Measurements from ENCODE around the gene TPK1.
"Not testable (repeated sequence)": the region's sequence is repeated elsewhere in the genome, so short reads cannot be mapped to it uniquely, and the experiment has no call there.

Gene TPK1

DNA sequence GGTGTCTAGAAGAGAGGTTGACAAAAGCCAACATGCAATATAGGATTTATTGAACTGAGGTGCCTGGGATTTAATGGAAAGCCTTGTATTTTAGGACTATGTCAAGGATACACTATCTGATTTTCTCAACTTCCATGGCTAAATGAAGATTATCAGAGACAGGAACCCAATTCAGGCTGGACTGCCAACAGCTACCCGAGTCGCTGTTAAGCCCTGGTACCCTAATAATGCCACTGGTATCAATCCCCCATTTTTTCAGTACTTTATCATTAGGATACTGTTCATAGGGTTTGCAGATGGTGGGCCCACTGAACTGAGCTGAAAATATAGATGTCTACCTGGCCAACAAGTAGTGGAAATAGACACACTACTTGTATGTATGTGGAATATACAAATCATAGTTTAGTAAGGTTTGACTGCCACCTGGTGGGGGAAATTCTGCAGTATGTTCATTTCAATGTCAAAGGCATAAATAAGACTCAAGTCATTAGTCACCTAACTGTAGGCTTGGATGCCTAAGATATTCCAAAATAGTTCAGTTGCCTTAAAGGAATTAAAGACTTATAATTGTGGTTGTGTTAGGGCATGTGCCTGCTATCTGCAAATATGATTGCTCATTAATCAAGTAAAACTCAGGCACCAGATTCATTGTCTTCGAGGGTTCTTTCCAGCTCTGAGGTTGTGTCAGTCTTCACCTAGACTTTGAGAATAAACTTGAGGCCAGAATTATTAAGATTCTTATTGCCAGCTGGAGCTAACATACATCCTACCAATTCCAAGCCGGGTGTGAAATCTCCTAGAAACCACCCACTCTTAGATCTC is 398.3 kb downstream of the TPK1 start:
- no peak for DNase-seq (ENCODE audit: low spot score)
- no peaks in the 10 kb centered on the region for H3K27me3 ChIP-seq (ENCODE audit: insufficient read depth, poor library complexity, severe bottlenecking)
- no peaks in the 10 kb centered on the region for H3K4me1 ChIP-seq (ENCODE audit: insufficient read depth, poor library complexity, severe bottlenecking)
- no peaks in the 10 kb centered on the region for H3K36me3 ChIP-seq (ENCODE audit: low read depth)
- no peak overlapping the region for H3K4me3 ChIP-seq (ENCODE audit: severe bottlenecking)
- no peak overlapping the region for H3K27ac ChIP-seq (ENCODE audit: poor library complexity, severe bottlenecking)
- TF ChIP-seq, protein P1, sequence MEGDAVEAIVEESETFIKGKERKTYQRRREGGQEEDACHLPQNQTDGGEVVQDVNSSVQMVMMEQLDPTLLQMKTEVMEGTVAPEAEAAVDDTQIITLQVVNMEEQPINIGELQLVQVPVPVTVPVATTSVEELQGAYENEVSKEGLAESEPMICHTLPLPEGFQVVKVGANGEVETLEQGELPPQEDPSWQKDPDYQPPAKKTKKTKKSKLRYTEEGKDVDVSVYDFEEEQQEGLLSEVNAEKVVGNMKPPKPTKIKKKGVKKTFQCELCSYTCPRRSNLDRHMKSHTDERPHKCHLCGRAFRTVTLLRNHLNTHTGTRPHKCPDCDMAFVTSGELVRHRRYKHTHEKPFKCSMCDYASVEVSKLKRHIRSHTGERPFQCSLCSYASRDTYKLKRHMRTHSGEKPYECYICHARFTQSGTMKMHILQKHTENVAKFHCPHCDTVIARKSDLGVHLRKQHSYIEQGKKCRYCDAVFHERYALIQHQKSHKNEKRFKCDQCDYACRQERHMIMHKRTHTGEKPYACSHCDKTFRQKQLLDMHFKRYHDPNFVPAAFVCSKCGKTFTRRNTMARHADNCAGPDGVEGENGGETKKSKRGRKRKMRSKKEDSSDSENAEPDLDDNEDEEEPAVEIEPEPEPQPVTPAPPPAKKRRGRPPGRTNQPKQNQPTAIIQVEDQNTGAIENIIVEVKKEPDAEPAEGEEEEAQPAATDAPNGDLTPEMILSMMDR (IDR thresholded peaks at IDR 0.05; ENCODE audit: poor library complexity, severe bottlenecking), result peak; percentile 76
- ATAC-seq (ENCODE audit: low read depth), result peak; percentile 89
- H3K9me3 ChIP-seq (ENCODE audit: severe bottlenecking), result no peaks in the 10 kb centered on the region

DNA sequence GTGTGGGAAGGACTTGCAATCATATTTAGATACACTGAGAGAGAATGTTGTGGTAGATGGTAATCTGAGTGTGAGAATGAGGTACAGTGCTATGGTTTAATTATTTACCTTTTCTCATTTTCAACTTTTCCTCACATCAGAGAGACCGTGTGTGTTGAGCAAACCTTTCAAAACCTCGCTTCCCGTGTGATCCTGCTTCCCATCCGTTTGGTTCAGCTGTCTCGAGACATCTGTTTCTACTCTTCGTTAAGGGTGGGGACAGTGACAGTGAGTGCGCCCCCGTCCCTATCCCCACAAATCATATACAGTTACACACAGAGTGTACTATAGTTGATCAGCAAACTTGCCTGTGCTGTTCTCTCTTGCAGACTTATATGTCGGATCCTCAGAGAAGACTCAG is 399.4 kb downstream of the TPK1 start:
- DNase-seq (ENCODE audit: low spot score) (no peak), ATAC-seq (ENCODE audit: low read depth) (no peak)
- H3K4me1 ChIP-seq (ENCODE audit: insufficient read depth, poor library complexity, severe bottlenecking), result no peaks in the 10 kb centered on the region
- no peak overlapping the region for H3K4me3 ChIP-seq (ENCODE audit: severe bottlenecking)
- no peaks in the 10 kb centered on the region for H3K27me3 ChIP-seq (ENCODE audit: insufficient read depth, poor library complexity, severe bottlenecking)
- TF ChIP-seq, protein P1 (IDR thresholded peaks at IDR 0.05; ENCODE audit: poor library complexity, severe bottlenecking), result no peak
- H3K36me3 ChIP-seq (ENCODE audit: low read depth), result no peaks in the 10 kb centered on the region
- H3K9me3 ChIP-seq (ENCODE audit: severe bottlenecking), result no peaks in the 10 kb centered on the region
- H3K27ac ChIP-seq (ENCODE audit: poor library complexity, severe bottlenecking), result no peak overlapping the region

DNA sequence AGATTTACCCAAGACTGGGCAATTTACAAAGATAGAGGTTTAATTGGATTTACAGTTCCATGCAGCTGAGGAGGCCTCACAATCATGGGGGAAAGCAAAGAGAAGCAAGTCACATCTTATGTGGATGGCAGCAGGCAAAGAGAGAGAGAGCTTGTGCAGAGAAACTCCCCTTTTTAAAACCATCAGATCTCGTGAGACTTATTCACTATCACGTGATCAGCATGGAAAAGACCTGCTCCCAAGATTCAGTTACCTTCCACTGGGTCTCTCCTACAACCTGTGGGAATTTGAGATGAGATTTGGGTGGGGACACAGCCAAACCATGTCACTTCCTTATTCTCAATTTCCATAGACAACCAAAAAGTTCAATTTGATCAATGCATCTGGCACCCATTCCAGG is 407.4 kb downstream of the TPK1 start:
- H3K4me1 ChIP-seq (ENCODE audit: insufficient read depth, poor library complexity, severe bottlenecking), result no peaks in the 10 kb centered on the region
- TF ChIP-seq, protein P1 (IDR thresholded peaks at IDR 0.05; ENCODE audit: poor library complexity, severe bottlenecking), result no peak
- no peak for DNase-seq (ENCODE audit: low spot score)
- no peaks in the 10 kb centered on the region for H3K27me3 ChIP-seq (ENCODE audit: insufficient read depth, poor library complexity, severe bottlenecking)
- H3K9me3 ChIP-seq (ENCODE audit: severe bottlenecking), result peaks cover 6% of the 10 kb centered on the region
- no peak overlapping the region for H3K4me3 ChIP-seq (ENCODE audit: severe bottlenecking)
- no peak for ATAC-seq (ENCODE audit: low read depth)
- H3K27ac ChIP-seq (ENCODE audit: poor library complexity, severe bottlenecking), result no peak overlapping the region
- H3K36me3 ChIP-seq (ENCODE audit: low read depth), result no peaks in the 10 kb centered on the region

DNA sequence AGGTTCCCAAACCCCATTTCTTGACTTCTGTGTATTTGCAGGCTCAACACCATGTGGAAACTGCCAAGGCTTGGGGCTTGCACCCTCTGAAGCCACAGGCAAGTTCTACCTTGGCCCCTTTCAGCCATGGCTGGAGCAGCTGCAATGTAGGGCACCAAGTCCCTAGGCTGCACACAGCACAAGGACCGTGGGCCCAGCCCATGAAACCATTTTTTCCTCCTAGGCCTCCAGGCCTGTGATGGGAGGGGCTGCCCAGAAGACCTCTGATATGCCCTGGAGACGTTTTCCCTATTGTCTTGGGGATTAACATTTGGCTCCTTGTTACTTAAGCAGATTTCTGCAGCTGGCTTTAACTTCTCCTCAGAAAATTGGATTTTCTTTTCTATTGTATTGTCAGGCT is 408.3 kb downstream of the TPK1 start:
- not testable (repeated sequence) for H3K27me3 ChIP-seq (ENCODE audit: insufficient read depth, poor library complexity, severe bottlenecking); H3K4me1 ChIP-seq (ENCODE audit: insufficient read depth, poor library complexity, severe bottlenecking); H3K4me3 ChIP-seq (ENCODE audit: severe bottlenecking); DNase-seq (ENCODE audit: low spot score); ATAC-seq (ENCODE audit: low read depth); H3K27ac ChIP-seq (ENCODE audit: poor library complexity, severe bottlenecking); H3K9me3 ChIP-seq (ENCODE audit: severe bottlenecking); H3K36me3 ChIP-seq (ENCODE audit: low read depth)

DNA sequence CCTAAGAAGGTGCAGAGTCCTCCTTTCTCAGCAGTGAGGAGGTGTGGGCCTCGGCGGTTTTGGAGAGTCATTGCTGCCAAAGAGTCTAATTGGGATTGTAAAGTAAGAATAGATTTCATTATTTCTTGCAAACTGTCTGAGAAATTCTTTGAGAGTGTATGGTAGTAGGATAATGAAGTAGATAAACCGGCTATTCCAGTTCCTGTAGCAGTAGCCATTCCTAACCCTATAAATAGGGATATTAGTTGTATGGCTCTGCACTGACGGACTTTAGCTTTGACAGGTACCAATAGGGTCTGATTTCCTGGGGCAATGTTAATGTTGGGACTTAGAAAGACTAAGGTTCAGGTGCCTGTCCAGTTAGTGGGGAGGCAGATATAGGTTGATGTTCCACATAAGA is 416.9 kb downstream of the TPK1 start:
- DNase-seq (ENCODE audit: low spot score); H3K36me3 ChIP-seq (ENCODE audit: low read depth); H3K4me3 ChIP-seq (ENCODE audit: severe bottlenecking); H3K27me3 ChIP-seq (ENCODE audit: insufficient read depth, poor library complexity, severe bottlenecking); ATAC-seq (ENCODE audit: low read depth); H3K9me3 ChIP-seq (ENCODE audit: severe bottlenecking); H3K27ac ChIP-seq (ENCODE audit: poor library complexity, severe bottlenecking): not testable (repeated sequence)
- peaks cover 18% of the 10 kb centered on the region for H3K4me1 ChIP-seq (ENCODE audit: insufficient read depth, poor library complexity, severe bottlenecking)

DNA sequence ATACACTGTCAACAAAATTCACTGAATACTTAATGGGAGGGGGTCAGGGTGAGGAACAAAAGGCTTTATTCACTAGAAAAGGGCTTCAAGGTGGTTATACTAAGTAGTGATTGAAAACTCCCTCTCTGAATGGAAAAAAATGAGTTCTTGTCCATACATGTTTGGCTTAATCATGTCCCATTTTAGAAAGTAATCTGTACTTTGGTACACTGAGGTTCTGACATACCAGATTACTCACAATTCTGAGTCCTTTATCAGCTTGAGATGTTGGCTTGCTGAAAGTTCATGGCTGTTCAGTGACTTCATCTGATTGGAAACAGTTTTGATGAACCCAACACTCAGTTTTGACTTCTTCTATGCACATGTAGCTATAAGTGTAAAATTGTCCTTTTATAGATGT is 419.5 kb downstream of the TPK1 start:
- Histone ChIP-seq H3K4me3 (ENCODE audit: severe bottlenecking) (no peak overlapping the region), H3K4me1 (ENCODE audit: insufficient read depth, poor library complexity, severe bottlenecking) (peaks cover 18% of the 10 kb centered on the region), H3K36me3 (ENCODE audit: low read depth) (no peaks in the 10 kb centered on the region), H3K27me3 (ENCODE audit: insufficient read depth, poor library complexity, severe bottlenecking) (no peaks in the 10 kb centered on the region), H3K9me3 (ENCODE audit: severe bottlenecking) (no peaks in the 10 kb centered on the region), H3K27ac (ENCODE audit: poor library complexity, severe bottlenecking) (peak overlapping the region; percentile 31)
- TF ChIP-seq, protein P1 (IDR thresholded peaks at IDR 0.05; ENCODE audit: poor library complexity, severe bottlenecking), result no peak
- ATAC-seq (ENCODE audit: low read depth) (peak; percentile 90), DNase-seq (ENCODE audit: low spot score) (no peak)
